AG09309 (cell line): ENCODE measurements around the gene TSEN2.
"Not testable (repeated sequence)": the region's sequence is repeated elsewhere in the genome, so short reads cannot be mapped to it uniquely, and the experiment has no call there.

Experiments used
- DNase-seq: peaks from one replicate; pipeline ENCODE4 v3.0.0-alpha.2; 2010; ENCODE audit warnings: low read depth
- H3K4me3 ChIP-seq: 2 replicates; pipeline ENCODE4 v1.5.1; 2011; ENCODE audit warnings: mild to moderate bottlenecking, low read depth, low read length, moderate library complexity; ENCODE audit not compliant: control insufficient read depth
- CTCF ChIP-seq: IDR thresholded peaks from 2 replicates; pipeline ENCODE4 v1.5.1; 2011; ENCODE audit warnings: mild to moderate bottlenecking, low read depth, low read length, inconsistent platforms; ENCODE audit not compliant: insufficient read depth, control insufficient read depth; ENCODE audit errors: missing control alignments

Gene TSEN2

GRCh38 chr3:12478326-12478725 lies 6.0 kb upstream of the TSEN2 start:
- TF ChIP-seq CTCF: no peak
- no peak for DNase-seq
- no peak overlapping the region for H3K4me3 ChIP-seq

- DNase-seq, H3K4me3 ChIP-seq: not testable (repeated sequence)
These were observed 5.1 kb upstream of the TSEN2 start for GRCh38 chr3:12479198-12479597.

GRCh38 chr3:12479919-12480427 lies 4.3 kb upstream of the TSEN2 start:
- TF ChIP-seq CTCF: peak; percentile 63
- H3K4me3 ChIP-seq: no peak overlapping the region
- no peak for DNase-seq

GRCh38 chr3:12483410-12483809 lies 870 bp upstream of the TSEN2 start:
- no peak for DNase-seq
- no peak for TF ChIP-seq CTCF
- H3K4me3 ChIP-seq: no peak overlapping the region

- peak overlapping the region; percentile 44 for H3K4me3 ChIP-seq
- no peak for TF ChIP-seq CTCF
- no peak for DNase-seq
These were observed 445 bp upstream of the TSEN2 start for GRCh38 chr3:12483872-12484197.

- no peak for TF ChIP-seq CTCF
- H3K4me3 ChIP-seq: peak overlapping the region; percentile 81
- DNase-seq: no peak
These were observed 675 bp downstream of the TSEN2 start for GRCh38 chr3:12484983-12485327.

GRCh38 chr3:12486001-12486400 lies 1.7 kb downstream of the TSEN2 start:
- no peak for TF ChIP-seq CTCF
- DNase-seq: no peak
- H3K4me3 ChIP-seq: no peak overlapping the region
